K562 (cell line): ENCODE results near the gene C2orf81.

Source experiments
- ARID2 ChIP-seq: fragments of 450-650 bp; IDR thresholded peaks from 2 replicates; pipeline ENCODE4 v1.6.1; 2017; ENCODE audit warnings: antibody characterized with exemption, mild to moderate bottlenecking
- CEBPB ChIP-seq: fragments of 450-650 bp; IDR thresholded peaks from 2 replicates; pipeline ENCODE4 v1.6.1; 2016; ENCODE audit warnings: missing genetic modification characterization, missing compliant biosample characterization
- CHD4 ChIP-seq: fragments of 200-600 bp; sonication (generic); IDR thresholded peaks from 3 replicates; pipeline ENCODE4 v1.6.1; 2012; ENCODE audit warnings: low read depth, mild to moderate bottlenecking, mixed read lengths, low read length, inconsistent platforms; ENCODE audit not compliant: insufficient read depth, insufficient replicate concordance, poor library complexity, severe bottlenecking
- CREB1 ChIP-seq, 2 experiments: sonication (generic) in 1 of 2; formaldehyde crosslinking in 1 of 2; IDR thresholded peaks; 2 replicates each; pipeline versions ENCODE4 v1.6.1 to v1.8.0; 2012 to 2022; ENCODE audit warnings: inconsistent platforms in 1 of 2, mild to moderate bottlenecking in 1 of 2, missing genetic modification reagents in 1 of 2, moderate library complexity in 1 of 2
- CTCF ChIP-seq, 3 experiments: IDR thresholded peaks in 2 of 3; conservative IDR thresholded peaks in 1 of 3; 2 replicates each; pipeline ENCODE4 v1.5.1; 2011 to 2012; ENCODE audit warnings: low read length in 3 of 3, mild to moderate bottlenecking in 3 of 3, control low read depth in 2 of 3, improper control_type of control experiment in 1 of 3, inconsistent platforms in 1 of 3, low read depth in 1 of 3, mixed read lengths in 1 of 3, moderate library complexity in 1 of 3; ENCODE audit not compliant: insufficient read depth in 2 of 3
- EZH2 ChIP-seq: IDR thresholded peaks from 2 replicates; pipeline ENCODE4 v1.6.1; 2012; ENCODE audit warnings: low read depth, mild to moderate bottlenecking, inconsistent platforms, low read length, borderline replicate concordance
- NKRF ChIP-seq: fragments of 450-650 bp; IDR thresholded peaks from 2 replicates; pipeline ENCODE4 v1.6.1; 2016; ENCODE audit warnings: borderline replicate concordance
- NR2C2 ChIP-seq, 2 experiments: fragments of 200-800 bp in 1 of 2; sonication (Bioruptor generic) in 1 of 2; sonication (generic) in 1 of 2; formaldehyde crosslinking in 1 of 2; IDR thresholded peaks; 2 replicates each; pipeline versions ENCODE4 v1.6.1 to v1.8.0; 2016 to 2022; ENCODE audit warnings: mild to moderate bottlenecking in 1 of 2, missing compliant biosample characterization in 1 of 2, missing genetic modification characterization in 1 of 2, missing genetic modification reagents in 1 of 2
- SETDB1 ChIP-seq: IDR thresholded peaks from one replicate; pipeline ENCODE4 v1.6.1; 2012; ENCODE audit warnings: low read length, control low read depth, inconsistent platforms
- TAF1 ChIP-seq: IDR thresholded peaks from 2 replicates; pipeline ENCODE4 v1.6.1; 2011; ENCODE audit warnings: mild to moderate bottlenecking, low read length, moderate library complexity; ENCODE audit not compliant: insufficient read depth, control insufficient read depth, severe bottlenecking; ENCODE audit errors: extremely low read depth
- TEAD4 ChIP-seq, 2 experiments: sonication (generic) in 1 of 2; formaldehyde crosslinking in 1 of 2; IDR thresholded peaks; 2 replicates each; pipeline versions ENCODE4 v1.6.1 to v1.8.0; 2012 to 2022; ENCODE audit warnings: borderline replicate concordance in 1 of 2, inconsistent platforms in 1 of 2, low read length in 1 of 2, mild to moderate bottlenecking in 1 of 2, missing genetic modification reagents in 1 of 2
- ZNF23 ChIP-seq: fragments of 250-450 bp; sonication (Bioruptor Pico); IDR thresholded peaks from 2 replicates; pipeline ENCODE4 v1.4.0; 2020; ENCODE audit warnings: mild to moderate bottlenecking

GRCh38 chr2:74390606-74391005 is 30.8 kb downstream of the C2orf81 start:
- TF ChIP-seq CEBPB (tag) (no peak), CTCF (IDR thresholded peaks at IDR 0.05 in 2 of 3, conservative IDR thresholded peaks at IDR 0.05 in 1 of 3; ENCODE audit: insufficient read depth in 2 of 3, low read depth in 1 of 3, low read length in 3 of 3) (no peak), EZH2 (no peak), ARID2 (no peak), NKRF (no peak), NR2C2 (CRISPR knock-in tag; IDR thresholded peaks at IDR 0.05) (no peak), NR2C2 (tag; IDR thresholded peaks at IDR 0.05) (no peak), ZNF23 (CRISPR knock-in tag) (no peak), TAF1 (no peak), SETDB1 (no peak), CREB1 (IDR thresholded peaks at IDR 0.05) (no peak), CREB1 (CRISPR knock-in tag; IDR thresholded peaks at IDR 0.05) (no peak), TEAD4 (IDR thresholded peaks at IDR 0.05; ENCODE audit: low read length) (no peak), TEAD4 (CRISPR knock-in tag; IDR thresholded peaks at IDR 0.05; ENCODE audit: borderline replicate concordance) (no peak), CHD4 (no peak)
